ENCODE results near the gene CEP85L. TPM values are rescaled to one million over a fixed set of nuclear protein-coding genes. Genes with fewer than 3 reads are reported as not detected.

CEP85L gene
- total and polyA plus RNA-seq, 4 experiments from 2014 or later: 32.7 to 71.1 (median 50.4) TPM

DNA sequence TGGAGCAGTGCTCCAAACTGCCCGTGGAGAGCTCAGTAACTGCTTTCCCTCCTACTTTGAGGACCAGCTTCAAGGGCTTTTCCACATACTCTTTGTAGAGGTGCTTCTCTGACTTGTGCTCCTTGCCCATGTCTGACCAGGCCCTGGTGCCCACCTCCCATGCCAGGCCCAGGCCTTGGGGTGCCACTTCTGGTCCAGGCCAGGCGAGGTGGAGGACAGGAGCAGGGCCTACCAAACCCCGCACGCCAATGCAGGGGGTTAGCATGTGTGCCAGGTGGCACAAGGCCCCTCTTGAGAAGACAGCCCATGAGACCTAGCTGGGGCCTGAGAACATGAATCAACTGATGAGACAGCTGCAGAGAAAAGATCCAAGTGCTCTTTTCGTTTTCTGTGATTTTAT is 150.3 kb downstream of the CEP85L start:
- H3K9me3 Mint-ChIP-seq: peaks cover 0 to 5% (median 2%) of the 10 kb centered on the region in 8 donors
- POLR2A ChIA-PET (ENCODE audit: partially characterized antibody): no interaction called here
- H3K27ac Mint-ChIP-seq: peak overlapping the region in 2 of 7 donors; percentile 35 to 71
- peaks cover 5 to 27% (median 14%) of the 10 kb centered on the region in 4 donors for H3K4me1 Mint-ChIP-seq
- DNase-seq: no peak
- Histone ChIP-seq H3K4me1 (ENCODE audit: insufficient read depth, low read length) (no peaks in the 10 kb centered on the region), H3K9me3 (ENCODE audit: control insufficient read depth in 1 of 2, low read length in 2 of 2) (no peaks in the 10 kb centered on the region), H3K36me3 (ENCODE audit: insufficient read depth, low read length) (peaks cover 9% of the 10 kb centered on the region), H3K27me3 (ENCODE audit: insufficient read depth, low read length) (no peaks in the 10 kb centered on the region), H3K27ac (ENCODE audit: low read depth, low read length) (no peak overlapping the region), H3K4me3 (ENCODE audit: low read length in 2 of 2) (no peak overlapping the region)
- H3K4me3 Mint-ChIP-seq: peak overlapping the region in 1 of 8 donors; percentile 5
- H3K36me3 Mint-ChIP-seq: peaks cover 54 to 64% of the 10 kb centered on the region in 2 donors
- no peaks in the 10 kb centered on the region for H3K27me3 Mint-ChIP-seq
- intact Hi-C loops (cut with micrococcal nuclease): no loop called here
- CTCF ChIA-PET (ENCODE audit: partially characterized antibody): interaction anchor here (0.8 kb wide), 1 partner anchor 99 kb away, joined by 3 read pairs; no protein-coding TSS in a partner anchor

DNA sequence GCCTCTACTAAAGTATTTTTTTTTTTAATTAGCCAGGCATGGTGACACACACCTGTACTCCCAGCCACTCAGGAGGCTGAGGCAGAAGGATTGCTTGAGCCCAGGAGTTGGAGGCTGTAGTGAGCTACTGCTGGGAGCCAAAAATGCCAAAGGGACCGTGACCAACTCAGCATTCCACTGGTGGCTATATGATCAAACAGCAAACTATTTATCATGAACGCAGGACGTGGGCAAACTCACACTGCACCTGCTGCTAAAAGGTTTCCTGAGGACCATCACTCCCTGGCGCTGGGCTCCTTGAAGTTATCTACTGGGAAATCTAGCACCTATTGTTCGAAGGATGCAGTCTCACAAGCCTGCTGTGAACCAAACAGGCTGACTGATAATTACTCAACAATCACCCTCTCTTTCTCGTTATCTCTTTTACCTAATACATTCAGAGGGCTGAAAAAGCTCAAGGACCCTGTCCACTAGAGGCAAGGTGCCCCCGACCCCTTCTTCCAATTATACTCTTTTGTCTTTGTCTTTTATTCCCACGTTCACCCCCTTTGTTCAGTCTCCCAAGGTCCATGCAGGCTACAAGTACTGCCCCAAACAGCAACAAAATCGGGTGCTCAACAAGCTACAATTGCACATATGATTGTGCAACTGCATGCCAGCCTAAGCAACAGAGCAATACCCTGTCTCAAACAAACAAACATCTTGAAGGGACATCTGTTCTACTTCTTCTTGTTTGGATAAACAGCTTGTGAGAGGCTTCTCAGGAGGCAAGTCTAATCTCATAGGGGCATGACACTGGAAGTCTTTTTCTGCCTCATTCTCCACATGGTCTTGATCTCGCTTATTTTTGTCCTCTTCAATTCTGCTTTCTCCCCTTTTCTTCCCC is 151.0 kb downstream of the CEP85L start:
- CTCF ChIA-PET (ENCODE audit: partially characterized antibody): no interaction called here
- H3K27ac Mint-ChIP-seq: peak overlapping the region in 5 of 7 donors; percentile 35 to 73 (median 62)
- peaks cover 59 to 66% of the 10 kb centered on the region in 2 donors for H3K36me3 Mint-ChIP-seq

DNA sequence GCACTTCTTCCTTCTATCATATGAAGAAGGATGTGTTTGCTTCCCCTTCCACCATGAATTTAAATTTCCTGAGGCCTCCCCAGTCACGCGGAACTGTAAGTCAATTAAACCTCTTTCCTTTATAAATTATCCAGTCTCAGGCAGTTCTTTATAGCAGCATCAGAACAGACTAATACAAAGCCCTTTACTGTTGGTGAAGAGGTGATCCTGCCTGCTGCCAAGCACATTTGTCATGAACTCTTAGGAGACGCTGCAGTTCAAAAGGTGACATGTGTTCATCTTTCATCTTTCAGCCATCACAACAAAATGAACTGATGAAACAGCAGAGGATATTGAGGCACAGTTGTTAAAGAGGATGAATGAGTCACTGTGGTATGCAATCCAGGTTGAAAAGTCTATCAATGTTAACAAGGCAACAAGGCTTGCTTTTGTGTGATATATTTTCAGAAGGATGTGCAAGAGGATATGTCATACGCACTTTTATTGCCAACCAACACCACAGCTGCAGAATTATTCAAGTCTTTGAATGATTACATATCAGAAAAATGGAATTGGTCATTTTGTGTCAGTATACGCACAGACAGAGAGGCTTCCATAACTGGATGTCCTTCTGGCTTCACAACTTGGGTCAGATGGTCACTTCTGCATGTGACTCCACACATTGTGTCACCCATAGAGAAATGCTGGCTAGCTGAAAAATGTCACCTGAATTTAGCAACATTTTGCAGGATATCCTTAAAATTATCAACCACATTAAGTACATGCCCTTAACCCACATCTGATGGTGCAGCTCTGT is 155.7 kb downstream of the CEP85L start:
- no peaks in the 10 kb centered on the region for H3K9me3 ChIP-seq (ENCODE audit: control insufficient read depth in 1 of 2, low read length in 2 of 2)
- Mint-ChIP-seq H3K27ac (no peak overlapping the region), H3K27me3 (no peaks in the 10 kb centered on the region), H3K4me1 (peaks cover 8 to 14% (median 11%) of the 10 kb centered on the region in 4 donors), H3K4me3 (no peak overlapping the region), H3K9me3 (peaks cover 0 to 7% (median 3%) of the 10 kb centered on the region in 8 donors), H3K36me3 (peaks cover 65 to 72% of the 10 kb centered on the region in 2 donors)
- H3K4me1 ChIP-seq (ENCODE audit: insufficient read depth, low read length): no peaks in the 10 kb centered on the region
- no peak for DNase-seq
- H3K36me3 ChIP-seq (ENCODE audit: insufficient read depth, low read length): peaks cover 12% of the 10 kb centered on the region
- no peak overlapping the region for H3K27ac ChIP-seq (ENCODE audit: low read depth, low read length)
- ChIA-PET CTCF (ENCODE audit: partially characterized antibody) (no interaction called here), POLR2A (ENCODE audit: partially characterized antibody) (no interaction called here)
- no peaks in the 10 kb centered on the region for H3K27me3 ChIP-seq (ENCODE audit: insufficient read depth, low read length)
- H3K4me3 ChIP-seq (ENCODE audit: low read length in 2 of 2): no peak overlapping the region
- intact Hi-C loops (cut with micrococcal nuclease): no loop called here

More for the DNA sequence above, 151.0 kb downstream of the CEP85L start:
- H3K4me1 ChIP-seq (ENCODE audit: insufficient read depth, low read length): no peaks in the 10 kb centered on the region
- Mint-ChIP-seq H3K4me3 (peak overlapping the region in 1 of 8 donors; percentile 5), H3K27me3 (no peaks in the 10 kb centered on the region), H3K4me1 (peaks cover 4 to 27% (median 13%) of the 10 kb centered on the region in 4 donors), H3K9me3 (peaks cover 0 to 5% (median 2%) of the 10 kb centered on the region in 8 donors)
- H3K27ac ChIP-seq (ENCODE audit: low read depth, low read length): no peak overlapping the region
- no peaks in the 10 kb centered on the region for H3K27me3 ChIP-seq (ENCODE audit: insufficient read depth, low read length)
- intact Hi-C loops (cut with micrococcal nuclease): no loop called here
- no peak overlapping the region for H3K4me3 ChIP-seq (ENCODE audit: low read length in 2 of 2)
- POLR2A ChIA-PET (ENCODE audit: partially characterized antibody): no interaction called here
- peaks cover 9% of the 10 kb centered on the region for H3K36me3 ChIP-seq (ENCODE audit: insufficient read depth, low read length)
- no peaks in the 10 kb centered on the region for H3K9me3 ChIP-seq (ENCODE audit: control insufficient read depth in 1 of 2, low read length in 2 of 2)
- DNase-seq: no peak

DNA sequence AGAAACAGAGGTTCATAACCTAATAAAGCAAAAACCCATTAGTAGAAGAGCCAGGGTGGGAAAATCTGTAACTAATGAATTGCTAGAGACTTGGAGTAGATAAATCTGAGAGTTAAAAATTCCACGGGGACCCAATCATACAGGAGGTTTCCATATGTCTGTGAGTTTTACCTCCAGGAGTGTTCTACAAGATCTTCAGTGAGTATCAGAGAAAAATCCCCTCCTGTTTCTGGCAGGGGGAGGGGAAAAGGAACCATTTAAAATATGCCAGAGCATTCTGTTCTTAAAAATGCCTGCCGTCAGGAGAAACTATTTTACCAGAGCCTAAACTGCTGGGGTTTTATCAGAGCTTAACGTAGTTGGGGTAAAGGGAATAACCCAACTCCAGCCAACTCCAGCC is 157.3 kb downstream of the CEP85L start:
- Mint-ChIP-seq H3K36me3 (peaks cover 77 to 80% of the 10 kb centered on the region in 2 donors), H3K27me3 (no peaks in the 10 kb centered on the region), H3K27ac (no peak overlapping the region), H3K9me3 (peaks cover 0 to 18% (median 15%) of the 10 kb centered on the region in 8 donors), H3K4me1 (peaks cover 6 to 11% (median 9%) of the 10 kb centered on the region in 4 donors), H3K4me3 (no peak overlapping the region)
- CTCF ChIA-PET (ENCODE audit: partially characterized antibody): interaction anchor here (0.8 kb wide), 1 partner anchor 18 kb away, joined by 3 read pairs; no protein-coding TSS in a partner anchor
- no peak overlapping the region for H3K4me3 ChIP-seq (ENCODE audit: low read length in 2 of 2)
- intact Hi-C loops (cut with micrococcal nuclease): no loop called here
- peaks cover 16% of the 10 kb centered on the region for H3K36me3 ChIP-seq (ENCODE audit: insufficient read depth, low read length)
- no peak overlapping the region for H3K27ac ChIP-seq (ENCODE audit: low read depth, low read length)
- DNase-seq: no peak
- H3K9me3 ChIP-seq (ENCODE audit: control insufficient read depth in 1 of 2, low read length in 2 of 2): no peaks in the 10 kb centered on the region
- H3K27me3 ChIP-seq (ENCODE audit: insufficient read depth, low read length): no peaks in the 10 kb centered on the region
- no peaks in the 10 kb centered on the region for H3K4me1 ChIP-seq (ENCODE audit: insufficient read depth, low read length)
- POLR2A ChIA-PET (ENCODE audit: partially characterized antibody): no interaction called here

DNA sequence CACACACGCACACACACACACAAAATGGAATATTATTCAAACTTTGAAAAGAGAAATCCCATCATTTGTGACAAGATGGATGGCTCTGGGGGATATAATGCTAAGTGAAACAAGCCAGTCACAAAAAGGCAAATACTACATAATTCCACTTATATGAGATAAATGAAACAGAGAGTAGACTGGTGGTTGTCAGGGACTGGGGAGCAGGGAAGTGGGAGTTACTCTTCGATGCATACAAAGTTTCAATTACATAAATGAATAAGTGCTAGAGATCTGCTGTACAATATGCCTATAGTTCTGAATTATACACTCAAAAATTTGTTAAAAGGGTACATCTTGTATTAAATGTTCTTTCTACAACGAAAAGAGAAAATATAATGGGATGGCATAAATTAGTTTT is 161.4 kb downstream of the CEP85L start:
- H3K27me3 ChIP-seq (ENCODE audit: insufficient read depth, low read length): no peaks in the 10 kb centered on the region
- Mint-ChIP-seq H3K4me3 (no peak overlapping the region), H3K27me3 (no peaks in the 10 kb centered on the region), H3K4me1 (peaks cover 4 to 8% (median 5%) of the 10 kb centered on the region in 4 donors), H3K27ac (peak overlapping the region in 1 of 7 donors; percentile 56), H3K36me3 (peaks cover 93 to 95% of the 10 kb centered on the region in 2 donors), H3K9me3 (peaks cover 0 to 35% (median 28%) of the 10 kb centered on the region in 8 donors)
- CTCF ChIA-PET (ENCODE audit: partially characterized antibody): no interaction called here
- H3K4me3 ChIP-seq (ENCODE audit: low read length in 2 of 2): no peak overlapping the region
- no peaks in the 10 kb centered on the region for H3K9me3 ChIP-seq (ENCODE audit: control insufficient read depth in 1 of 2, low read length in 2 of 2)
- no peak overlapping the region for H3K27ac ChIP-seq (ENCODE audit: low read depth, low read length)
- intact Hi-C loops (cut with micrococcal nuclease): no loop called here
- no peaks in the 10 kb centered on the region for H3K4me1 ChIP-seq (ENCODE audit: insufficient read depth, low read length)
- no peak for DNase-seq
- POLR2A ChIA-PET (ENCODE audit: partially characterized antibody): no interaction called here
- peaks cover 22% of the 10 kb centered on the region for H3K36me3 ChIP-seq (ENCODE audit: insufficient read depth, low read length)

DNA sequence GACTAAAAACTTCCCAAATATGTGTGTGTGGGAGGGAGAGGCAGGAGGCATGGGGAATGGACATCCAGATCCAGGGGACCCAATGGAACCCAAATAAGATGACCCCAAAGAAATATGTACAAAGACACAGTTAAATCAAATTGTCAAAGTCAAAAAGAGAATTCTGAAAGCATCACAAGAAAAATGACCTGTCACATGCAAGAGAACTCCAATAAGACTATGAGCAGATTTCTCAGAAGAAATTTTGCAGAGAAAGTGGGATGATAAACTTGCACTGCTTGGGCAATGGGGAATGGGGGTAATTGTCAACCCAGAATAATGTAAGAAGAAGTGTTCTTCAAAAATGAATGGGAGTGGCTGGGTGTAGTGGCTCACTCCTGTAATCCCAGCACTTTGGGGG is 162.8 kb downstream of the CEP85L start:
- POLR2A ChIA-PET (ENCODE audit: partially characterized antibody): no interaction called here
- Histone ChIP-seq H3K36me3 (ENCODE audit: insufficient read depth, low read length) (peaks cover 22% of the 10 kb centered on the region), H3K27me3 (ENCODE audit: insufficient read depth, low read length) (no peaks in the 10 kb centered on the region), H3K4me3 (ENCODE audit: low read length in 2 of 2) (no peak overlapping the region), H3K9me3 (ENCODE audit: control insufficient read depth in 1 of 2, low read length in 2 of 2) (no peaks in the 10 kb centered on the region), H3K27ac (ENCODE audit: low read depth, low read length) (no peak overlapping the region), H3K4me1 (ENCODE audit: insufficient read depth, low read length) (no peaks in the 10 kb centered on the region)
- DNase-seq: no peak
- peaks cover 0 to 35% (median 28%) of the 10 kb centered on the region in 8 donors for H3K9me3 Mint-ChIP-seq
- no peaks in the 10 kb centered on the region for H3K27me3 Mint-ChIP-seq
- peaks cover 83 to 85% of the 10 kb centered on the region in 2 donors for H3K36me3 Mint-ChIP-seq
- peak overlapping the region in 1 of 8 donors; percentile 1 for H3K4me3 Mint-ChIP-seq
- peaks cover 0 to 8% (median 2%) of the 10 kb centered on the region in 4 donors for H3K4me1 Mint-ChIP-seq
- intact Hi-C loops (cut with micrococcal nuclease): no loop called here
- no peak overlapping the region for H3K27ac Mint-ChIP-seq
- CTCF ChIA-PET (ENCODE audit: partially characterized antibody): interaction anchor here (1.0 kb wide), 1 partner anchor 8 kb away, joined by 3 read pairs; no protein-coding TSS in a partner anchor
